HepG2 (cell line): ENCODE measurements around the gene PRSS27. TPM values are rescaled to one million over a fixed set of nuclear protein-coding genes. Genes with fewer than 3 reads are reported as not detected.

ENCODE experiments used
- CHCHD3 ChIP-seq: sonication (generic); formaldehyde crosslinking; IDR thresholded peaks from 2 replicates; pipeline ENCODE4 v1.8.0; 2022; ENCODE audit warnings: mild to moderate bottlenecking, missing genetic modification reagents, moderate library complexity
- FOXK1 ChIP-seq: sonication (generic); formaldehyde crosslinking; IDR thresholded peaks from 2 replicates; pipeline ENCODE4 v1.4.0; 2020; ENCODE audit warnings: low read depth, missing genetic modification reagents, borderline replicate concordance
- LBX2 ChIP-seq: sonication (generic); formaldehyde crosslinking; IDR thresholded peaks from 2 replicates; pipeline ENCODE4 v1.5.0; 2020; ENCODE audit warnings: missing genetic modification reagents, mild to moderate bottlenecking, borderline replicate concordance
- PHF8 ChIP-seq: sonication (generic); formaldehyde crosslinking; IDR thresholded peaks from 2 replicates; pipeline ENCODE4 v1.5.0; 2020; ENCODE audit warnings: missing genetic modification reagents
- RFXAP ChIP-seq: sonication (generic); formaldehyde crosslinking; IDR thresholded peaks from 2 replicates; pipeline ENCODE4 v1.4.0; 2020; ENCODE audit warnings: missing genetic modification reagents, borderline replicate concordance
- SAFB2 ChIP-seq: sonication (generic); formaldehyde crosslinking; IDR thresholded peaks from 2 replicates; pipeline ENCODE4 v1.5.1; 2020; ENCODE audit warnings: missing genetic modification reagents, low read depth, mild to moderate bottlenecking, borderline replicate concordance
- ZFP62 ChIP-seq: sonication (generic); formaldehyde crosslinking; IDR thresholded peaks from 2 replicates; pipeline ENCODE4 v1.4.0; 2020; ENCODE audit warnings: missing genetic modification reagents
- ZNF143 ChIP-seq: sonication (generic); formaldehyde crosslinking; IDR thresholded peaks from 2 replicates; pipeline ENCODE4 v1.4.0; 2020; ENCODE audit warnings: missing genetic modification reagents
- ZNF530 ChIP-seq: sonication (generic); formaldehyde crosslinking; IDR thresholded peaks from 2 replicates; pipeline ENCODE4 v1.5.0; 2020; ENCODE audit warnings: low read depth, mild to moderate bottlenecking, missing genetic modification reagents
- ZNF672 ChIP-seq: sonication (generic); formaldehyde crosslinking; IDR thresholded peaks from 2 replicates; pipeline ENCODE4 v1.8.1; 2022; ENCODE audit warnings: missing genetic modification reagents
- ZNF788 ChIP-seq: sonication (generic); formaldehyde crosslinking; IDR thresholded peaks from 2 replicates; pipeline ENCODE4 v1.5.0; 2020; ENCODE audit warnings: mild to moderate bottlenecking, missing genetic modification reagents, borderline replicate concordance
- polyA plus RNA-seq, 8 experiments: library from polyadenylated mRNA; depleted of rRNA in 3 of 8; stranded (reverse) in 7 of 8; unstranded in 1 of 8; fragments of >200 nt; fragmentation: Illumina TruSeq in 4 of 8; extraction: Trizol in 4 of 8; gene quantifications; 2 replicates each; pipeline versions ENCODE4 v1.2.1 to v1.2.3, GENCODE V29; 2011 to 2016; ENCODE audit warnings: low read depth in 4 of 8, missing spikeins in 1 of 8, mixed read lengths in 1 of 8; ENCODE audit not compliant: insufficient read depth in 1 of 8
- total RNA-seq, 5 experiments: library from RNA; depleted of rRNA; stranded (reverse); fragments of >200 nt; fragmentation: Illumina TruSeq; extraction: Trizol; gene quantifications; 2 replicates each; pipeline ENCODE4 v1.2.3, GENCODE V29; 2016; ENCODE audit warnings: low read depth in 1 of 5
- TF ChIP-seq, protein P1 (sequence below), 2 experiments: fragments of 450-650 bp in 1 of 2; sonication (generic) in 1 of 2; formaldehyde crosslinking in 1 of 2; IDR thresholded peaks; 2 replicates each; pipeline versions ENCODE4 v1.6.1 to v1.8.0; 2016 to 2022; ENCODE audit warnings: antibody characterized with exemption in 1 of 2, mild to moderate bottlenecking in 1 of 2, missing genetic modification reagents in 1 of 2
- TF ChIP-seq, protein P2 (sequence below): sonication (generic); formaldehyde crosslinking; IDR thresholded peaks from 2 replicates; pipeline ENCODE4 v1.4.0; 2020; ENCODE audit warnings: missing genetic modification reagents

PRSS27 gene
- total and polyA plus RNA-seq, 2 of the 13 experiments (the other 11 are each of a cell fraction or from before 2014, with no cell fraction given), result 0.20 to 0.73 TPM

DNA sequence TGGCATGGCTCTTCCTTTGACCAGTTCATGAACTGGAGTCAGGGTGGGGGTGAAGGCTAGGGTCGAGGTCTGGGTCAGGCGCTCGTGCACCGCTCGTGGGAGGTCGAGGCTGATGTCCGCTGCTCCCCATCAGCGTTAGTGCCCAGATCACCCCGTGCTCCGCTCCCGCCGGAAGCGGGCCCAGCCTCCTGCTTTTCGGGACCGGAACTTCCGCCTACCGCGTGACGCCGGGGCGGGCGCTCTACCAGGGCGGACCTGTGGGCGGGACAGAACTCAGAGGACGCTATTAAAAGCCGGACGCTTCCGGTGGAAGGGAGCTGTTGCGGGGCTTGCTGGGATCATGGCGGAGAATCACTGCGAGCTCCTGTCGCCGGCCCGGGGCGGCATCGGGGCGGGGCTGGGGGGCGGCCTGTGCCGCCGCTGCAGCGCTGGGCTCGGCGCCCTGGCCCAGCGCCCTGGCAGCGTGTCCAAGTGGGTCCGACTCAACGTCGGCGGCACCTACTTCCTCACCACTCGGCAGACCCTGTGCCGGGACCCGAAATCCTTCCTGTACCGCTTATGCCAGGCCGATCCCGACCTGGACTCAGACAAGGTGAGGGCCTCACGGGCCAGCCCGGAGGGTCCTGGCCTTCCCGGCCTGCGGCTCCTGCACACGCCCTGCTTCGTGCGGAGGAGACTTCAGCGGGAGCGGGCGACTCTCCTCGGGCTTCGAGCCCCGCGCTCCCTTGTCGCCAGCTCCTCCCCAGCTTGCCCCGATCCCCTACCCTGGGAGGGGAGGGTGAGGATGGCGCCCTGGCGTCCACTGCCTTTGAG lies 37.6 kb downstream of the PRSS27 start, which contains the start of gene KCTD5 (continued):
- TF ChIP-seq ZNF788 (CRISPR knock-in tag) (peak; percentile 99), PHF8 (CRISPR knock-in tag) (peak; percentile 96), ZFP62 (CRISPR knock-in tag) (no peak), CHCHD3 (CRISPR knock-in tag) (no peak), LBX2 (peak; percentile 68; the same call in 1 of the 2 replicates), ZNF143 (peak; percentile 90), RFXAP (CRISPR knock-in tag) (peak; percentile 54; the same call in 1 of the 2 replicates), ZNF530 (CRISPR knock-in tag) (no peak), SAFB2 (CRISPR knock-in tag) (peak; percentile 35; the same call in 1 of the 2 replicates), FOXK1 (CRISPR knock-in tag) (peak; percentile 96), ZNF672 (CRISPR knock-in tag) (0 out of 2 replicates have a peak, but pooled peaks have one; percentile 47)
- TF ChIP-seq, protein P1, sequence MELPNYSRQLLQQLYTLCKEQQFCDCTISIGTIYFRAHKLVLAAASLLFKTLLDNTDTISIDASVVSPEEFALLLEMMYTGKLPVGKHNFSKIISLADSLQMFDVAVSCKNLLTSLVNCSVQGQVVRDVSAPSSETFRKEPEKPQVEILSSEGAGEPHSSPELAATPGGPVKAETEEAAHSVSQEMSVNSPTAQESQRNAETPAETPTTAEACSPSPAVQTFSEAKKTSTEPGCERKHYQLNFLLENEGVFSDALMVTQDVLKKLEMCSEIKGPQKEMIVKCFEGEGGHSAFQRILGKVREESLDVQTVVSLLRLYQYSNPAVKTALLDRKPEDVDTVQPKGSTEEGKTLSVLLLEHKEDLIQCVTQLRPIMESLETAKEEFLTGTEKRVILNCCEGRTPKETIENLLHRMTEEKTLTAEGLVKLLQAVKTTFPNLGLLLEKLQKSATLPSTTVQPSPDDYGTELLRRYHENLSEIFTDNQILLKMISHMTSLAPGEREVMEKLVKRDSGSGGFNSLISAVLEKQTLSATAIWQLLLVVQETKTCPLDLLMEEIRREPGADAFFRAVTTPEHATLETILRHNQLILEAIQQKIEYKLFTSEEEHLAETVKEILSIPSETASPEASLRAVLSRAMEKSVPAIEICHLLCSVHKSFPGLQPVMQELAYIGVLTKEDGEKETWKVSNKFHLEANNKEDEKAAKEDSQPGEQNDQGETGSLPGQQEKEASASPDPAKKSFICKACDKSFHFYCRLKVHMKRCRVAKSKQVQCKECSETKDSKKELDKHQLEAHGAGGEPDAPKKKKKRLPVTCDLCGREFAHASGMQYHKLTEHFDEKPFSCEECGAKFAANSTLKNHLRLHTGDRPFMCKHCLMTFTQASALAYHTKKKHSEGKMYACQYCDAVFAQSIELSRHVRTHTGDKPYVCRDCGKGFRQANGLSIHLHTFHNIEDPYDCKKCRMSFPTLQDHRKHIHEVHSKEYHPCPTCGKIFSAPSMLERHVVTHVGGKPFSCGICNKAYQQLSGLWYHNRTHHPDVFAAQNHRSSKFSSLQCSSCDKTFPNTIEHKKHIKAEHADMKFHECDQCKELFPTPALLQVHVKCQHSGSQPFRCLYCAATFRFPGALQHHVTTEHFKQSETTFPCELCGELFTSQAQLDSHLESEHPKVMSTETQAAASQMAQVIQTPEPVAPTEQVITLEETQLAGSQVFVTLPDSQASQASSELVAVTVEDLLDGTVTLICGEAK (IDR thresholded peaks at IDR 0.05), result peak; percentile 98
- TF ChIP-seq, protein P1 (CRISPR knock-in tag; IDR thresholded peaks at IDR 0.05), result peak; percentile 95
- TF ChIP-seq, protein P2, sequence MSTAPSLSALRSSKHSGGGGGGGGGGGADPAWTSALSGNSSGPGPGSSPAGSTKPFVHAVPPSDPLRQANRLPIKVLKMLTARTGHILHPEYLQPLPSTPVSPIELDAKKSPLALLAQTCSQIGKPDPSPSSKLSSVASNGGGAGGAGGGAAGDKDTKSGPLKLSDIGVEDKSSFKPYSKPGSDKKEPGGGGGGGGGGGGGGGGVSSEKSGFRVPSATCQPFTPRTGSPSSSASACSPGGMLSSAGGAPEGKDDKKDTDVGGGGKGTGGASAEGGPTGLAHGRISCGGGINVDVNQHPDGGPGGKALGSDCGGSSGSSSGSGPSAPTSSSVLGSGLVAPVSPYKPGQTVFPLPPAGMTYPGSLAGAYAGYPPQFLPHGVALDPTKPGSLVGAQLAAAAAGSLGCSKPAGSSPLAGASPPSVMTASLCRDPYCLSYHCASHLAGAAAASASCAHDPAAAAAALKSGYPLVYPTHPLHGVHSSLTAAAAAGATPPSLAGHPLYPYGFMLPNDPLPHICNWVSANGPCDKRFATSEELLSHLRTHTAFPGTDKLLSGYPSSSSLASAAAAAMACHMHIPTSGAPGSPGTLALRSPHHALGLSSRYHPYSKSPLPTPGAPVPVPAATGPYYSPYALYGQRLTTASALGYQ (CRISPR knock-in tag), result 0 out of 2 replicates have a peak, but pooled peaks have one; percentile 47
